Adrenal gland (tissue), 12 donors: ENCODE results near the gene MTA3. TPM values are rescaled to one million over a fixed set of nuclear protein-coding genes. Genes with fewer than 3 reads are reported as not detected.
A peak's percentile ranks its signal among the peaks of the same experiment; 100 is the strongest.

ENCODE experiments used
- DNase-seq, 7 donors: peaks; one replicate each; pipeline ENCODE4 v3.0.0-alpha.2; 2019 to 2020
- H3K27ac ChIP-seq, 5 donors: fragments of 200-600 bp; sonication (generic) in 4 of 5; 1 replicate in 3 of 5; 2 replicates in 2 of 5; pipeline versions ENCODE4 v1.5.1 to v1.8.0; 2016 to 2020; ENCODE audit warnings: mild to moderate bottlenecking in 1 of 5
- H3K27me3 ChIP-seq: fragments of 200-600 bp; 2 replicates; pipeline ENCODE4 v1.8.0; 2021
- H3K36me3 ChIP-seq, 2 donors: fragments of 200-600 bp; replicated peaks in 1 of 2; 1 replicate in 1 of 2; 2 replicates in 1 of 2; pipeline versions ENCODE4 v1.5.1 to v1.8.0; 2018 to 2022
- H3K4me1 ChIP-seq, 2 donors: fragments of 200-600 bp; replicated peaks in 1 of 2; 1 replicate in 1 of 2; 2 replicates in 1 of 2; pipeline versions ENCODE4 v1.5.1 to v1.8.0; 2018 to 2021
- H3K4me3 ChIP-seq, 4 donors: fragments of 200-600 bp; sonication (generic) in 3 of 4; one replicate each; pipeline ENCODE4 v1.5.1; 2016 to 2018
- H3K9me3 ChIP-seq, 3 donors: fragments of 200-600 bp; sonication (generic) in 1 of 3; replicated peaks in 1 of 3; 1 replicate in 2 of 3; 2 replicates in 1 of 3; pipeline versions ENCODE4 v1.5.1 to v1.8.0; 2016 to 2021
- POLR2A ChIP-seq, 2 donors: fragments of 450-650 bp; IDR thresholded peaks; one replicate each; pipeline ENCODE4 v1.6.1; 2017; ENCODE audit warnings: antibody characterized with exemption in 2 of 2, mild to moderate bottlenecking in 2 of 2, moderate library complexity in 1 of 2
- WGBS, 4 donors: extraction: QIAGEN DNeasy Blood & Tissue Kit in 2 of 4; methylation state at CpG; one replicate each; pipeline versions ENCODE4 v1.1.5 to v1.1.7; 2013 to 2017; 5-methylcytosine and 5-hydroxymethylcytosine counted together
- intact Hi-C, 2 donors: fragments of 100-400 bp; cut with DNase I; formaldehyde crosslinking; loops; one replicate each; pipeline versions ENCODE4 v1.14.1 to v1.15.0; 2022 to 2023
- polyA plus RNA-seq, 3 donors: library from polyadenylated mRNA; stranded (reverse); fragments of 200-250 nt in 2 of 3; fragments of 350-450 nt in 1 of 3; fragmentation: Illumina TruSeq in 1 of 3; extraction: RNeasy Lipid Tissue Mini Kit (QIAGEN cat#74804) in 1 of 3; gene quantifications; one replicate each; pipeline ENCODE4 v1.2.3, GENCODE V29; 2013 to 2014
- total RNA-seq, 9 donors: library from RNA; depleted of rRNA in 4 of 9; stranded (reverse); fragments of >200 nt in 4 of 9; fragments of 120-200 nt in 1 of 9; fragmentation: NEBNext Ultra II Directional in 1 of 9; extraction: Animal tissue kit (Norgen Biotek cat#: 25700) in 1 of 9; gene quantifications; one replicate each; pipeline versions ENCODE4 v1.1.0 to v1.2.4, GENCODE V29; 2013 to 2023
- TF ChIP-seq, protein P1 (sequence below), 6 experiments: fragments of 450-650 bp in 4 of 6; fragments of 200-600 bp in 2 of 6; sonication (generic) in 1 of 6; IDR thresholded peaks; 1 replicate in 5 of 6; 2 replicates in 1 of 6; pipeline versions ENCODE4 v1.5.1 to v1.8.0; 2016 to 2021; ENCODE audit warnings: antibody characterized with exemption in 6 of 6, mild to moderate bottlenecking in 2 of 6, moderate library complexity in 1 of 6
- donor health status: healthy with polysubstance abuse.
- donor health status: Bipolar disorder and iron deficiency.
- donor health status: DM: yes; HTN: yes; CAD: no.
- donor health status: DM: no; HTN: no; CAD: no.
- donor health status: DM: no; HTN: no; CAD: no.
- donor health status: DM: yes; HTN: yes; CAD: no.

The MTA3 gene
- total and polyA plus RNA-seq, 12 donors, result 51.5 to 168 (median 91.2) TPM

DNA sequence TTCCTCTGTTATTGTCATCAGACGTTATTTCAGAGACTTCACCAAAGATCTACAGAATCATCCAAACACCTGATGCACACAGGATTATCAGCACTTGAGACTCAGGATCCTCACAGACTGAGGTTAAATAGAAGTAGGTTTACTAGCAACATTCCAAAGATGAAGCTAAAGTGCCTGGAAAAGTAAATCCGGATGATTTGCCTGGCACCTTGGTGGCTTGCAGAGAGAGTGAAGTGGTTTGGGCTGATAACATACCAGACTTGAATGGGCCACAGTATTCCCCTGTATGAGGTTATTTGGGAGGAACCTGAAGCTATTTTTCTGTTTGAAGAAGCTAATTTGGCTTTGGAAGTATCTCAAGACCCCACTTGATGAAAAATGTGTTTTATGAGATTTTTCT lies 144.5 kb downstream of the MTA3 start:
- Histone ChIP-seq H3K27ac (no peak overlapping the region), H3K4me1 (no peaks in the 10 kb centered on the region), H3K4me3 (no peak overlapping the region), H3K27me3 (no peaks in the 10 kb centered on the region), H3K9me3 (no peaks in the 10 kb centered on the region), H3K36me3 (peaks cover 0 to 11% of the 10 kb centered on the region in 2 donors)
- 85 to 93% (median 90%) methylated on average over 2 of the region's 2 CpGs for WGBS, 4 donors
- TF ChIP-seq POLR2A (IDR thresholded peaks at IDR 0.05), result no peak
- TF ChIP-seq, protein P1, sequence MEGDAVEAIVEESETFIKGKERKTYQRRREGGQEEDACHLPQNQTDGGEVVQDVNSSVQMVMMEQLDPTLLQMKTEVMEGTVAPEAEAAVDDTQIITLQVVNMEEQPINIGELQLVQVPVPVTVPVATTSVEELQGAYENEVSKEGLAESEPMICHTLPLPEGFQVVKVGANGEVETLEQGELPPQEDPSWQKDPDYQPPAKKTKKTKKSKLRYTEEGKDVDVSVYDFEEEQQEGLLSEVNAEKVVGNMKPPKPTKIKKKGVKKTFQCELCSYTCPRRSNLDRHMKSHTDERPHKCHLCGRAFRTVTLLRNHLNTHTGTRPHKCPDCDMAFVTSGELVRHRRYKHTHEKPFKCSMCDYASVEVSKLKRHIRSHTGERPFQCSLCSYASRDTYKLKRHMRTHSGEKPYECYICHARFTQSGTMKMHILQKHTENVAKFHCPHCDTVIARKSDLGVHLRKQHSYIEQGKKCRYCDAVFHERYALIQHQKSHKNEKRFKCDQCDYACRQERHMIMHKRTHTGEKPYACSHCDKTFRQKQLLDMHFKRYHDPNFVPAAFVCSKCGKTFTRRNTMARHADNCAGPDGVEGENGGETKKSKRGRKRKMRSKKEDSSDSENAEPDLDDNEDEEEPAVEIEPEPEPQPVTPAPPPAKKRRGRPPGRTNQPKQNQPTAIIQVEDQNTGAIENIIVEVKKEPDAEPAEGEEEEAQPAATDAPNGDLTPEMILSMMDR (IDR thresholded peaks at IDR 0.05), result no peak
- DNase-seq, result no peak
- intact Hi-C loops, result no loop called here

DNA sequence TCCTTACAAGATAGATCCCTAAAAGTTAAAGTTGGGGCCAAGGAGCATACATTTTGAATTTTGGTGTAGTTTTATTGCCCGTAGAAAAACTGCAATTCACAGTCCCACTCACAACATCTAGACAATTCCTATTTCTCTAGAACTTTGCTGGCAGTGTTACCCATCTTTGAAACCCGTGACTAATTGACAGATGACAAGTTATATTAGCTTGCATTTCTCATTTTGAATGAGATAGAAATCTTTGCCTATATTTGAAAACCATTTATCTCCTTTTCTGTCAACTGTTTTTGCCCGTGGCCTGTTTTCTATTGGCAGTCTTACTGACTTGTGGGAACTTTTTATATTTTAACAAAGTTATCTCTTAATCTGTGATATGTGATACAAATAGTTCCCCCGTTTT lies 145.5 kb downstream of the MTA3 start:
- intact Hi-C loops, result no loop called here
- Histone ChIP-seq H3K9me3 (no peaks in the 10 kb centered on the region), H3K4me1 (no peaks in the 10 kb centered on the region), H3K36me3 (peaks cover 0 to 5% of the 10 kb centered on the region in 2 donors), H3K27me3 (no peaks in the 10 kb centered on the region), H3K27ac (no peak overlapping the region), H3K4me3 (no peak overlapping the region)
- 57 to 61% (median 58%) methylated on average over 4 of the region's 4 CpGs for WGBS, 4 donors
- TF ChIP-seq POLR2A (IDR thresholded peaks at IDR 0.05), result no peak
- TF ChIP-seq, protein P1 (IDR thresholded peaks at IDR 0.05), result no peak
- DNase-seq, result no peak

DNA sequence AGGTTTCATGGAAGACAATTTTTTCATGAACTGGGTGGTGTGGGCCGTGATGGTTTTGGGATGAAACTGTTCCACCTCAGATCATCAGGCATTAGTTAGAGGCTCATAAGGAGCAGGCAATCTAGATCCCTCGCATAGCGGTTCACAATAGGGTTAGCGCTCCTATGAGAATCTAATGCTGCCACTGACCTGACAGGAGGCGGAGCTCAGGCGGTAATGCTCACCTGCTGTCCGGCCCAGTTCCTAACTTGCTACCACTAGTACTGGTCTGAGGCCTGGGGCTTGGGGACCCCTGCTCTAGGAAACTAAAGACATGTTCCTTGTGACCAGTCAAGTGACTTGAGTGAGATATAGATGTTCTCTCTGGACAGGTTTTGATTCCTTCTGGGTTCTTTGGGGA lies 146.3 kb downstream of the MTA3 start:
- H3K9me3 ChIP-seq, result no peaks in the 10 kb centered on the region
- TF ChIP-seq, protein P1 (IDR thresholded peaks at IDR 0.05), result no peak
- no peak for TF ChIP-seq POLR2A (IDR thresholded peaks at IDR 0.05)
- DNase-seq, result no peak
- 94 to 98% (median 97%) methylated on average over 7 of the region's 7 CpGs for WGBS, 4 donors
- H3K4me1 ChIP-seq, result no peaks in the 10 kb centered on the region
- H3K36me3 ChIP-seq, result no peaks in the 10 kb centered on the region
- H3K27me3 ChIP-seq, result no peaks in the 10 kb centered on the region
- H3K4me3 ChIP-seq, result no peak overlapping the region
- H3K27ac ChIP-seq, result no peak overlapping the region
- intact Hi-C loops, result no loop called here

DNA sequence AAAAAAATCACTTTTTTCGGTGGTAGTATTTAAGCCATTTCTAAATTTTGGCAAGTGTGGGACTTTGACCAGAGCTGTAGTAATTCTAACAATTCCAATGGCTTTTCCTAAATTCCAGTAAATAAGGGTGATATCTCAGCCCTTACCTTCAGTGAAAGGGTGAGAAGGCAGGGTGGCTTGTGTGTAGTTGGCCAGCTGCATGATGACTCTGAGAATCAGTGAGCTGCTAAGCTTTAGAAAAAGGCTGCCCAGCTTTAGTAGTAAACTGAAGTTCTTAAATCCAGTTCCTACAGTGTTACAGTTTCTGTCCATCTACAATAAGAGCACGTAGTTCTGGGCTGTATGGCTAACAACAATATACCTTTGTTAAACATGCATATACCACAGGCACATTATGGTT lies 153.5 kb downstream of the MTA3 start:
- 34 to 61% (median 52%) methylated on average over 2 of the region's 2 CpGs for WGBS, 4 donors
- Histone ChIP-seq H3K9me3 (no peaks in the 10 kb centered on the region), H3K4me3 (no peak overlapping the region), H3K4me1 (peaks cover 12 to 14% of the 10 kb centered on the region in 2 donors), H3K36me3 (no peaks in the 10 kb centered on the region), H3K27ac (peak overlapping the region; percentile 59 to 79 (median 76)), H3K27me3 (no peaks in the 10 kb centered on the region)
- TF ChIP-seq, protein P1 (IDR thresholded peaks at IDR 0.05), result no peak
- no peak for TF ChIP-seq POLR2A (IDR thresholded peaks at IDR 0.05)
- intact Hi-C loops, result no loop called here
- DNase-seq, result no peak
